A549 (cell line): ENCODE measurements around the gene TET2. TPM values are rescaled to one million over a fixed set of nuclear protein-coding genes. Genes with fewer than 3 reads are reported as not detected.

Experiments
- ATAC-seq, 2 experiments: fragments of 200-7000 bp in 1 of 2; fragments of >200 bp in 1 of 2; cut with Nextera tagmentation in 1 of 2; cut with Tn5 transposase in 1 of 2; 3 replicates each; pipeline versions ENCODE4 v1.8.0 to v1.9.1; 2018 to 2020; ENCODE audit warnings: mild to moderate bottlenecking in 1 of 2, moderate library complexity in 1 of 2
- CTCF ChIA-PET: fragments of 300-600 bp; sonication (Branson Sonifier 250); formaldehyde crosslinking; extraction: SDS; loops from one replicate; lab custom pipeline; 2021; ENCODE audit warnings: antibody characterized with exemption, inconsistent platforms; lab: Yijun Ruan, JAX
- POLR2A ChIA-PET: fragments of 350-600 bp; formaldehyde crosslinking; extraction: SDS; loops from one replicate; lab custom pipeline; 2021; ENCODE audit warnings: antibody characterized with exemption, inconsistent platforms; lab: Yijun Ruan, JAX
- DNase-seq, 2 experiments: peaks; one replicate each; pipeline versions ENCODE4 v3.0.0 to v3.0.0-alpha.2; 2011 to 2016; ENCODE audit warnings: low read depth in 1 of 2, low spot score in 1 of 2
- FAIRE-seq: peaks from 2 replicates; lab custom pipeline; 2011; peaks lifted over from hg19 to GRCh38; lab: Jason Lieb, UNC
- H3K27ac ChIP-seq, 2 experiments: fragments of >200 bp; sonication (Bioruptor Twin); formaldehyde crosslinking; 3 replicates each; pipeline ENCODE4 v1.5.1; 2016 to 2017
- H3K4me1 ChIP-seq: fragments of >200 bp; sonication (Bioruptor Twin); formaldehyde crosslinking; 3 replicates; pipeline ENCODE4 v1.6.1; 2016
- H3K4me2 ChIP-seq: fragments of >200 bp; sonication (Bioruptor Twin); formaldehyde crosslinking; 3 replicates; pipeline ENCODE4 v1.6.1; 2016
- H3K4me3 ChIP-seq: fragments of >200 bp; sonication (Bioruptor Twin); formaldehyde crosslinking; 3 replicates; pipeline ENCODE4 v1.5.1; 2016
- H3K9me3 ChIP-seq: fragments of >200 bp; sonication (Bioruptor Twin); formaldehyde crosslinking; 3 replicates; pipeline ENCODE4 v1.6.1; 2016
- CHD2 ChIP-seq: fragments of 150-350 bp; IDR thresholded peaks from 2 replicates; pipeline ENCODE4 v1.6.1; 2014; ENCODE audit warnings: low read length; ENCODE audit not compliant: partially characterized antibody
- CHD4 ChIP-seq: fragments of 200-600 bp; sonication (generic); IDR thresholded peaks from 2 replicates; pipeline ENCODE4 v1.6.1; 2016; ENCODE audit warnings: antibody characterized with exemption, mild to moderate bottlenecking, borderline replicate concordance
- CTCF ChIP-seq: fragments of >200 bp; sonication (Bioruptor Twin); formaldehyde crosslinking; IDR thresholded peaks from 3 replicates; pipeline ENCODE4 v1.5.1; 2016
- EHMT2 ChIP-seq: fragments of 200-600 bp; sonication (generic); IDR thresholded peaks from 2 replicates; pipeline ENCODE4 v1.6.1; 2016; ENCODE audit warnings: antibody characterized with exemption, low read depth, mild to moderate bottlenecking, moderate library complexity
- EP300 ChIP-seq, 2 experiments: fragments of >200 bp; sonication (Bioruptor Twin); formaldehyde crosslinking; IDR thresholded peaks; 2 replicates in 1 of 2; 3 replicates in 1 of 2; pipeline ENCODE4 v1.6.1; 2016 to 2017
- FOSL2 ChIP-seq, 2 experiments: fragments of 450-650 bp in 1 of 2; fragments of >200 bp in 1 of 2; sonication (Bioruptor Twin) in 1 of 2; formaldehyde crosslinking; IDR thresholded peaks; 2 replicates each; pipeline versions ENCODE4 v1.5.0 to v1.6.1; 2016 to 2020; ENCODE audit warnings: mild to moderate bottlenecking in 1 of 2, moderate library complexity in 1 of 2
- FOXS1 ChIP-seq: fragments of 250-450 bp; sonication (Bioruptor Pico); IDR thresholded peaks from 2 replicates; pipeline ENCODE4 v1.5.0; 2020; ENCODE audit warnings: mild to moderate bottlenecking, moderate library complexity
- HES2 ChIP-seq: fragments of >200 bp; sonication (Bioruptor Twin); formaldehyde crosslinking; IDR thresholded peaks from 2 replicates; pipeline ENCODE4 v1.6.1; 2016
- HEYL ChIP-seq: fragments of 250-450 bp; sonication (Bioruptor Pico); IDR thresholded peaks from 2 replicates; pipeline ENCODE4 v1.8.0; 2021; ENCODE audit warnings: mild to moderate bottlenecking, moderate library complexity
- HMGXB4 ChIP-seq: fragments of 250-450 bp; sonication (Bioruptor Pico); IDR thresholded peaks from 2 replicates; pipeline ENCODE4 v1.5.0; 2021; ENCODE audit warnings: mild to moderate bottlenecking, moderate library complexity, borderline replicate concordance
- HOXB13 ChIP-seq: fragments of 250-450 bp; sonication (Bioruptor Pico); IDR thresholded peaks from 2 replicates; pipeline ENCODE4 v1.5.0; 2020; ENCODE audit warnings: low read depth, mild to moderate bottlenecking, moderate library complexity
- KDM5A ChIP-seq: fragments of 200-600 bp; sonication (generic); IDR thresholded peaks from 2 replicates; pipeline ENCODE4 v1.6.1; 2016; ENCODE audit warnings: antibody characterized with exemption, mild to moderate bottlenecking
- MAZ ChIP-seq: fragments of 150-350 bp; IDR thresholded peaks from 2 replicates; pipeline ENCODE4 v1.6.1; 2014; ENCODE audit warnings: antibody characterized with exemption, low read depth, low read length, borderline replicate concordance
- MYC ChIP-seq: IDR thresholded peaks from 2 replicates; pipeline ENCODE4 v1.6.1; 2012; ENCODE audit warnings: mild to moderate bottlenecking, inconsistent platforms, low read length, improper control_type of control experiment, borderline replicate concordance
- NFE2L2 ChIP-seq: fragments of 150-350 bp; conservative IDR thresholded peaks from 2 replicates; pipeline ENCODE4 v1.6.1; 2014; ENCODE audit warnings: low read length
- NR3C1 ChIP-seq: fragments of >200 bp; sonication (Bioruptor Twin); formaldehyde crosslinking; IDR thresholded peaks from 3 replicates; pipeline ENCODE4 v1.6.1; 2017
- PHF8 ChIP-seq: fragments of 200-600 bp; sonication (generic); IDR thresholded peaks from 2 replicates; pipeline ENCODE4 v1.6.1; 2016; ENCODE audit warnings: low read depth, mild to moderate bottlenecking, antibody characterized with exemption, moderate library complexity, borderline replicate concordance
- RARB ChIP-seq: fragments of 250-450 bp; sonication (Bioruptor Pico); IDR thresholded peaks from 2 replicates; pipeline ENCODE4 v1.8.0; 2021; ENCODE audit warnings: mild to moderate bottlenecking, moderate library complexity
- RCOR1 ChIP-seq: fragments of 150-350 bp; IDR thresholded peaks from 2 replicates; pipeline ENCODE4 v1.6.1; 2014; ENCODE audit warnings: antibody characterized with exemption, low read length, low read depth
- REST ChIP-seq: fragments of 200-600 bp; sonication (generic); IDR thresholded peaks from 2 replicates; pipeline ENCODE4 v1.6.1; 2016; ENCODE audit warnings: antibody characterized with exemption, mild to moderate bottlenecking, moderate library complexity
- RFX5 ChIP-seq: fragments of 450-650 bp; IDR thresholded peaks from 2 replicates; pipeline ENCODE4 v1.7.1; 2014; ENCODE audit warnings: antibody characterized with exemption, mild to moderate bottlenecking, moderate library complexity
- RNF2 ChIP-seq: fragments of 200-600 bp; sonication (generic); IDR thresholded peaks from 2 replicates; pipeline ENCODE4 v1.6.1; 2016; ENCODE audit warnings: low read depth, mild to moderate bottlenecking, antibody characterized with exemption, moderate library complexity, borderline replicate concordance
- SMC3 ChIP-seq: fragments of >200 bp; sonication (Bioruptor Twin); formaldehyde crosslinking; IDR thresholded peaks from 3 replicates; pipeline ENCODE4 v1.6.1; 2018; ENCODE audit warnings: inconsistent platforms
- USF2 ChIP-seq: fragments of 450-650 bp; IDR thresholded peaks from 2 replicates; pipeline ENCODE4 v1.6.1; 2014; ENCODE audit warnings: antibody characterized with exemption
- ZNF302 ChIP-seq: fragments of 250-450 bp; sonication (Bioruptor Pico); IDR thresholded peaks from 2 replicates; pipeline ENCODE4 v1.9.0; 2021; ENCODE audit warnings: inconsistent platforms, mild to moderate bottlenecking, moderate library complexity
- WGBS: methylation state at CpG from one replicate; pipeline ENCODE4 v1.1.6; 2017; ENCODE audit errors: missing lambda C conversion rate; 5-methylcytosine and 5-hydroxymethylcytosine counted together
- polyA plus RNA-seq, 4 experiments: library from polyadenylated mRNA; depleted of rRNA in 3 of 4; stranded (reverse); fragments of >200 nt; fragmentation: RNase III in 1 of 4; extraction: RNeasy Plus Mini Kit Qiagen cat#74134 plus additional on column Dnase treatment in 1 of 4; gene quantifications; 2 replicates in 3 of 4; 3 replicates in 1 of 4; pipeline ENCODE4 v1.2.3, GENCODE V29; 2011 to 2017

TET2 gene
- polyA plus RNA-seq, 2 of the 4 experiments (the other 2 are of a cell fraction): 2.2 to 6.6 TPM

GRCh38 chr4:105236202-105236915 lies 89.7 kb downstream of the TET2 start:
- ATAC-seq (no peak), FAIRE-seq (no peak), DNase-seq (no peak)
- H3K4me1 ChIP-seq: no peaks in the 10 kb centered on the region
- no peaks in the 10 kb centered on the region for H3K9me3 ChIP-seq
- H3K4me3 ChIP-seq: no peak overlapping the region
- CTCF ChIA-PET: no interaction called here
- 94% methylated on average over 4 of the region's 4 CpGs for WGBS
- no peak overlapping the region for H3K27ac ChIP-seq
- no peak overlapping the region for H3K4me2 ChIP-seq
- POLR2A ChIA-PET: no interaction called here
- no peak for TF ChIP-seq SMC3
- TF ChIP-seq FOXS1 (CRISPR knock-in tag): no peak
- TF ChIP-seq HMGXB4: no peak
- TF ChIP-seq HOXB13 (CRISPR knock-in tag): no peak
- no peak for TF ChIP-seq CTCF
- TF ChIP-seq EHMT2: no peak
- no peak for TF ChIP-seq CHD4
- no peak for TF ChIP-seq USF2
- TF ChIP-seq REST: no peak
- TF ChIP-seq RARB (CRISPR knock-in tag): no peak
- no peak for TF ChIP-seq EP300 (IDR thresholded peaks at IDR 0.05)
- no peak for TF ChIP-seq RFX5
- TF ChIP-seq KDM5A: no peak
- no peak for TF ChIP-seq NR3C1
- TF ChIP-seq CHD2: no peak

GRCh38 chr4:105236916-105237311 lies 90.2 kb downstream of the TET2 start:
- Histone ChIP-seq H3K9me3 (no peaks in the 10 kb centered on the region), H3K4me2 (no peak overlapping the region), H3K27ac (no peak overlapping the region), H3K4me3 (no peak overlapping the region), H3K4me1 (no peaks in the 10 kb centered on the region)
- no peak for ATAC-seq
- DNase-seq: no peak
- 100% methylated on average over 2 of the region's 2 CpGs for WGBS
- ChIA-PET CTCF (no interaction called here), POLR2A (no interaction called here)
- FAIRE-seq: no peak
- TF ChIP-seq FOSL2 (IDR thresholded peaks at IDR 0.05): no peak
- no peak for TF ChIP-seq FOSL2 (CRISPR knock-in tag; IDR thresholded peaks at IDR 0.05)
- TF ChIP-seq MYC: no peak
- no peak for TF ChIP-seq HOXB13 (CRISPR knock-in tag)
- TF ChIP-seq FOXS1 (CRISPR knock-in tag): no peak
- TF ChIP-seq RFX5: no peak
- TF ChIP-seq EHMT2: no peak
- TF ChIP-seq HEYL (CRISPR knock-in tag): no peak
- TF ChIP-seq KDM5A: no peak
- TF ChIP-seq ZNF302: no peak
- no peak for TF ChIP-seq NR3C1
- TF ChIP-seq RNF2: no peak
- TF ChIP-seq NFE2L2: no peak
- no peak for TF ChIP-seq PHF8
- no peak for TF ChIP-seq RARB (CRISPR knock-in tag)
- TF ChIP-seq HES2: no peak
- no peak for TF ChIP-seq MAZ
- no peak for TF ChIP-seq HMGXB4
- TF ChIP-seq RCOR1: no peak
